H9 (cell line): ENCODE results near the gene ROBO1. TPM values are rescaled to one million over a fixed set of nuclear protein-coding genes. Genes with fewer than 3 reads are reported as not detected.

Experiments
- DNase-seq: peaks from one replicate; pipeline ENCODE4 v3.0.0-alpha.2; 2017
- H2AFZ ChIP-seq: one replicate; pipeline ENCODE4 v1.6.1; 2013; ENCODE audit warnings: mild to moderate bottlenecking, low read length, control low read depth, moderate library complexity
- H2AK5ac ChIP-seq: 2 replicates; pipeline ENCODE4 v1.6.1; 2013; ENCODE audit warnings: low read length, control low read depth, mixed read lengths; ENCODE audit not compliant: insufficient read length
- H2BK120ac ChIP-seq: one replicate; pipeline ENCODE4 v1.6.1; 2013; ENCODE audit warnings: low read depth, mild to moderate bottlenecking, low read length, control low read depth, inconsistent platforms; ENCODE audit not compliant: poor library complexity, severe bottlenecking
- H2BK12ac ChIP-seq: 2 replicates; pipeline ENCODE4 v1.6.1; 2013; ENCODE audit warnings: low read length, control low read depth, mixed read lengths, low read depth; ENCODE audit not compliant: insufficient read length
- H2BK15ac ChIP-seq: 2 replicates; pipeline ENCODE4 v1.6.1; 2013; ENCODE audit warnings: low read depth, low read length, control low read depth
- H2BK20ac ChIP-seq: one replicate; pipeline ENCODE4 v1.6.1; 2013; ENCODE audit warnings: low read depth, mild to moderate bottlenecking, low read length, control low read depth, inconsistent platforms; ENCODE audit not compliant: poor library complexity, severe bottlenecking
- H2BK5ac ChIP-seq: 2 replicates; pipeline ENCODE4 v1.6.1; 2013; ENCODE audit warnings: low read length, control low read depth, mixed read lengths; ENCODE audit not compliant: insufficient read length
- H3K14ac ChIP-seq: 2 replicates; pipeline ENCODE4 v1.6.1; 2013; ENCODE audit warnings: low read length, control low read depth; ENCODE audit not compliant: insufficient read depth
- H3K18ac ChIP-seq: 2 replicates; pipeline ENCODE4 v1.6.1; 2013; ENCODE audit warnings: low read depth, mild to moderate bottlenecking, mixed read lengths, low read length, control low read depth; ENCODE audit not compliant: insufficient read length
- H3K23ac ChIP-seq: 2 replicates; pipeline ENCODE4 v1.6.1; 2013; ENCODE audit warnings: low read length, control low read depth, mixed read lengths, low read depth; ENCODE audit not compliant: insufficient read length
- H3K23me2 ChIP-seq: 2 replicates; pipeline ENCODE4 v1.6.1; 2013; ENCODE audit warnings: low read depth, mild to moderate bottlenecking, mixed read lengths, low read length, control low read depth; ENCODE audit not compliant: insufficient read length, poor library complexity, severe bottlenecking
- H3K27ac ChIP-seq: 2 replicates; pipeline ENCODE4 v1.5.1; 2013; ENCODE audit warnings: low read length, control low read depth, mixed read lengths, low read depth; ENCODE audit not compliant: insufficient read length
- H3K27me3 ChIP-seq: 2 replicates; pipeline ENCODE4 v1.6.1; 2013; ENCODE audit warnings: low read length, control low read depth, inconsistent platforms; ENCODE audit not compliant: insufficient read depth
- H3K4ac ChIP-seq: 2 replicates; pipeline ENCODE4 v1.6.1; 2013; ENCODE audit warnings: low read depth, mild to moderate bottlenecking, control low read depth, inconsistent platforms, low read length, moderate library complexity
- H3K4me1 ChIP-seq: 2 replicates; pipeline ENCODE4 v1.6.1; 2013; ENCODE audit warnings: low read length, control low read depth, inconsistent platforms; ENCODE audit not compliant: insufficient read depth
- H3K4me2 ChIP-seq: 2 replicates; pipeline ENCODE4 v1.6.1; 2013; ENCODE audit warnings: low read length, control low read depth, mixed read lengths; ENCODE audit not compliant: insufficient read length, insufficient read depth
- H3K56ac ChIP-seq: 2 replicates; pipeline ENCODE4 v1.6.1; 2013; ENCODE audit warnings: low read depth, mild to moderate bottlenecking, mixed read lengths, low read length, control low read depth; ENCODE audit not compliant: insufficient read length
- H3K79me1 ChIP-seq: 2 replicates; pipeline ENCODE4 v1.6.1; 2013; ENCODE audit warnings: low read depth, mild to moderate bottlenecking, moderate library complexity, low read length, control low read depth, inconsistent platforms; ENCODE audit not compliant: insufficient read depth, poor library complexity, severe bottlenecking
- H3K79me2 ChIP-seq: 2 replicates; pipeline ENCODE4 v1.6.1; 2013; ENCODE audit warnings: low read length, control low read depth, inconsistent platforms; ENCODE audit not compliant: insufficient read depth
- H3K9ac ChIP-seq: 2 replicates; pipeline ENCODE4 v1.6.1; 2013; ENCODE audit warnings: low read length, control low read depth, mixed read lengths; ENCODE audit not compliant: insufficient read length; ENCODE audit errors: extremely low read depth
- H3K9me3 ChIP-seq: one replicate; pipeline ENCODE4 v1.6.1; 2013; ENCODE audit warnings: low read depth, low read length, inconsistent platforms; ENCODE audit not compliant: control insufficient read depth
- H3T11ph ChIP-seq: one replicate; pipeline ENCODE4 v1.6.1; 2013; ENCODE audit warnings: mild to moderate bottlenecking, low read length, control low read depth, inconsistent platforms
- H4K20me1 ChIP-seq: one replicate; pipeline ENCODE4 v1.6.1; 2013; ENCODE audit not compliant: control insufficient read depth, insufficient read length, insufficient read depth
- H4K5ac ChIP-seq: 2 replicates; pipeline ENCODE4 v1.6.1; 2013; ENCODE audit warnings: low read depth, mild to moderate bottlenecking, mixed read lengths, low read length, control low read depth; ENCODE audit not compliant: insufficient read length
- H4K8ac ChIP-seq: replicated peaks from 2 replicates; pipeline ENCODE4 v1.6.1; 2013; ENCODE audit warnings: low read length, control low read depth, mixed read lengths, low read depth; ENCODE audit not compliant: insufficient read length
- H4K91ac ChIP-seq: 2 replicates; pipeline ENCODE4 v1.6.1; 2013; ENCODE audit warnings: low read depth, mild to moderate bottlenecking, moderate library complexity, mixed read lengths, low read length, control low read depth; ENCODE audit not compliant: insufficient read length
- H3K27ac Mint-ChIP-seq, 3 experiments: 2 replicates in 2 of 3; 3 replicates in 1 of 3; pipeline ENCODE4 v1.8.0; 2020 to 2021; ENCODE audit warnings: mixed read lengths in 3 of 3, mild to moderate bottlenecking in 1 of 3, moderate library complexity in 1 of 3
- H3K27me3 Mint-ChIP-seq: 2 replicates; pipeline ENCODE4 v1.8.0; 2021; ENCODE audit warnings: low read depth, mild to moderate bottlenecking, moderate library complexity, mixed read lengths
- H3K36me3 Mint-ChIP-seq, 3 experiments: 2 replicates in 2 of 3; 3 replicates in 1 of 3; pipeline ENCODE4 v1.8.0; 2020 to 2021; ENCODE audit warnings: low read depth in 3 of 3, mixed read lengths in 3 of 3; ENCODE audit not compliant: insufficient read depth in 1 of 3
- H3K4me1 Mint-ChIP-seq, 2 experiments: 2 replicates each; pipeline ENCODE4 v1.8.0; 2020; ENCODE audit warnings: mixed read lengths in 2 of 2
- H3K4me3 Mint-ChIP-seq, 2 experiments: 2 replicates in 1 of 2; 3 replicates in 1 of 2; pipeline ENCODE4 v1.8.0; 2020 to 2021; ENCODE audit warnings: mild to moderate bottlenecking in 2 of 2, mixed read lengths in 2 of 2, moderate library complexity in 1 of 2
- H3K9me3 Mint-ChIP-seq, 2 experiments: 2 replicates in 1 of 2; 3 replicates in 1 of 2; pipeline ENCODE4 v1.8.0; 2020; ENCODE audit warnings: mild to moderate bottlenecking in 2 of 2, mixed read lengths in 2 of 2, moderate library complexity in 1 of 2
- WGBS: extraction: QIAGEN DNeasy Blood & Tissue Kit; methylation state at CpG from one replicate; pipeline ENCODE4 v1.1.7; 2013; ENCODE audit warnings: missing lambda C conversion rate, low lambda C conversion rate, mixed read lengths; ENCODE audit not compliant: insufficient read length; ENCODE audit errors: extremely low coverage; 5-methylcytosine and 5-hydroxymethylcytosine counted together
- total RNA-seq: library from RNA; stranded (reverse); gene quantifications from 2 replicates; pipeline ENCODE4 v1.2.1, GENCODE V29; 2021
- TF ChIP-seq, protein P1 (sequence below): fragments of 200-600 bp; sonication (generic); conservative IDR thresholded peaks from 3 replicates; pipeline ENCODE4 v1.8.0; 2021; ENCODE audit warnings: antibody characterized with exemption, mild to moderate bottlenecking

The ROBO1 gene
- total RNA-seq, 1 experiment from 2014 or later = 62.7 TPM

DNA sequence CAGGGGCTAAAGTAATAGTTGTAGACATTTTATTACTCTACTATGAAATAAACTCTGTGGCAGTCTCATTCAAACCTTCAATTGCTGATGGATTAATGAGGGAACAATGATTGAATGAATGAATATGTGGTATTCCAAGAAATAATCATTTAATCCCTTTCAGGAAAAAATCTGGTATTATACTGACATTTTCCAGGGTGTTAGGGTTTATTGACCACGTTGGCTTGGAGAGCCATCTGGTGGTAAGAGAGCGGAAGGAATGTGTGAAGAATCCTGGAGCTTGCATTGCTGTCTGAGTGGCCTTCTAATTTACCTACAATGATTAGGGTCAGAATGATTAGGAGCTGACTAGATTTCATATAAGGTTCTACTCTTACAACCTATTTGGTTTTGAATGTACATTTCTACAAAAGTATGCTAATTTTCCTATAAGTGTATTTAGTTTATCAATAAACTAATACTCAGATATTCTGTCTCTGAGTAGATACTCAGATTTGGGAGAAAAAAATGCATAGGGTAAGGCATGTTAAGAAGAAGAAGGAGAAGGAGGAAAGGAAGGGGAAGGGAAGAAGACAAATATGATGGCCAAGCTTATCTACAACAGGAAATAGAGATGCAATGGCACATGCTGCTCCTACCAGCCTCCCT lies 249.9 kb downstream of the ROBO1 start:
- no peaks in the 10 kb centered on the region for H4K20me1 ChIP-seq
- H3K27ac ChIP-seq = no peak overlapping the region
- H3K4me1 Mint-ChIP-seq = peaks cover 3 to 9% of the 10 kb centered on the region in 2 experiments; a peak in 3 of 4 replicates
- no peak overlapping the region for H2BK12ac ChIP-seq
- no peak overlapping the region for H3K23ac ChIP-seq
- H2AFZ ChIP-seq = no peak overlapping the region
- no peaks in the 10 kb centered on the region for H3K27me3 Mint-ChIP-seq
- no peaks in the 10 kb centered on the region for H3K36me3 Mint-ChIP-seq
- no peak overlapping the region for H2AK5ac ChIP-seq
- no peaks in the 10 kb centered on the region for H3K27me3 ChIP-seq
- no peak overlapping the region for H2BK20ac ChIP-seq
- H3K4me3 Mint-ChIP-seq = no peak overlapping the region
- H4K91ac ChIP-seq = no peak overlapping the region
- H3K9ac ChIP-seq = no peak overlapping the region
- H4K8ac ChIP-seq = no peak overlapping the region
- no peaks in the 10 kb centered on the region for H3K9me3 Mint-ChIP-seq
- TF ChIP-seq, protein P1, sequence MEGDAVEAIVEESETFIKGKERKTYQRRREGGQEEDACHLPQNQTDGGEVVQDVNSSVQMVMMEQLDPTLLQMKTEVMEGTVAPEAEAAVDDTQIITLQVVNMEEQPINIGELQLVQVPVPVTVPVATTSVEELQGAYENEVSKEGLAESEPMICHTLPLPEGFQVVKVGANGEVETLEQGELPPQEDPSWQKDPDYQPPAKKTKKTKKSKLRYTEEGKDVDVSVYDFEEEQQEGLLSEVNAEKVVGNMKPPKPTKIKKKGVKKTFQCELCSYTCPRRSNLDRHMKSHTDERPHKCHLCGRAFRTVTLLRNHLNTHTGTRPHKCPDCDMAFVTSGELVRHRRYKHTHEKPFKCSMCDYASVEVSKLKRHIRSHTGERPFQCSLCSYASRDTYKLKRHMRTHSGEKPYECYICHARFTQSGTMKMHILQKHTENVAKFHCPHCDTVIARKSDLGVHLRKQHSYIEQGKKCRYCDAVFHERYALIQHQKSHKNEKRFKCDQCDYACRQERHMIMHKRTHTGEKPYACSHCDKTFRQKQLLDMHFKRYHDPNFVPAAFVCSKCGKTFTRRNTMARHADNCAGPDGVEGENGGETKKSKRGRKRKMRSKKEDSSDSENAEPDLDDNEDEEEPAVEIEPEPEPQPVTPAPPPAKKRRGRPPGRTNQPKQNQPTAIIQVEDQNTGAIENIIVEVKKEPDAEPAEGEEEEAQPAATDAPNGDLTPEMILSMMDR = peak; percentile 85
- H3K79me1 ChIP-seq = no peaks in the 10 kb centered on the region
- no peak overlapping the region for H4K5ac ChIP-seq
- no peak overlapping the region for H3K56ac ChIP-seq
- no peak overlapping the region for H3K18ac ChIP-seq
- H3K27ac Mint-ChIP-seq = no peak overlapping the region
- H2BK120ac ChIP-seq = no peak overlapping the region
- DNase-seq = no peak
- no peak overlapping the region for H2BK15ac ChIP-seq
- H3K79me2 ChIP-seq = no peaks in the 10 kb centered on the region
- H3K23me2 ChIP-seq = no peaks in the 10 kb centered on the region
- no peaks in the 10 kb centered on the region; the same call in 1 of the 2 replicates for H3K4me1 ChIP-seq
- no peak overlapping the region for H3K4ac ChIP-seq
- H3T11ph ChIP-seq = no peak overlapping the region
- H3K4me2 ChIP-seq = no peak overlapping the region
- no peaks in the 10 kb centered on the region for H3K9me3 ChIP-seq
- no peak overlapping the region for H2BK5ac ChIP-seq
- H3K14ac ChIP-seq = no peak overlapping the region
- WGBS = no CpG with 5 or more reads among the region's 2 CpGs
